SU-DHL-6 (cell line): ENCODE data around the gene RTN4.

Source experiments
- H2AFZ ChIP-seq: fragments of 200-600 bp; sonication (generic); 2 replicates; pipeline ENCODE4 v1.6.1; 2014; ENCODE audit warnings: low read depth, mild to moderate bottlenecking, moderate library complexity, mixed read lengths, antibody characterized with exemption, low read length; ENCODE audit not compliant: severe bottlenecking
- H3F3A ChIP-seq: fragments of 200-600 bp; shearing (Covaris generic); 2 replicates; pipeline ENCODE4 v1.6.0; 2016; ENCODE audit warnings: antibody characterized with exemption, mild to moderate bottlenecking; ENCODE audit not compliant: insufficient read depth
- H3K27ac ChIP-seq: fragments of 200-600 bp; sonication (generic); 2 replicates; pipeline ENCODE4 v1.5.1; 2016; ENCODE audit warnings: low read depth, mild to moderate bottlenecking, low read length, moderate library complexity, mixed read lengths
- H3K27me3 ChIP-seq: fragments of 200-600 bp; sonication (generic), shearing (Covaris generic); 2 replicates; pipeline ENCODE4 v1.6.0; 2014; ENCODE audit warnings: mild to moderate bottlenecking, low read length
- H3K36me3 ChIP-seq: fragments of 200-600 bp; sonication (generic); 2 replicates; pipeline ENCODE4 v1.6.1; 2014; ENCODE audit warnings: mild to moderate bottlenecking, low read length, mixed read lengths
- H3K4me2 ChIP-seq: fragments of 300-600, 200-600 bp; shearing (Covaris generic), sonication (generic); 2 replicates; pipeline ENCODE4 v1.6.0; 2014; ENCODE audit warnings: low read length, low read depth, mild to moderate bottlenecking; ENCODE audit not compliant: poor library complexity, severe bottlenecking
- H3K4me3 ChIP-seq: fragments of 200-600 bp; sonication (generic); 2 replicates; pipeline ENCODE4 v1.5.1; 2014; ENCODE audit warnings: antibody characterized with exemption, low read length, mild to moderate bottlenecking, mixed read lengths; ENCODE audit not compliant: insufficient read depth, poor library complexity, severe bottlenecking
- H3K79me2 ChIP-seq: fragments of 200-600 bp; sonication (generic); 2 replicates; pipeline ENCODE4 v1.6.1; 2014; ENCODE audit warnings: mild to moderate bottlenecking, low read length, moderate library complexity; ENCODE audit not compliant: insufficient read depth
- H3K9ac ChIP-seq: fragments of 200-600 bp; sonication (generic); 2 replicates; pipeline ENCODE4 v1.7.0; 2014; ENCODE audit warnings: mild to moderate bottlenecking, low read length
- H3K9me2 ChIP-seq: fragments of 200-600 bp; sonication (generic); replicated peaks from 2 replicates; pipeline ENCODE4 v1.6.1; 2014; ENCODE audit warnings: low read length; ENCODE audit not compliant: insufficient read depth
- H3K9me3 ChIP-seq: fragments of 200-600 bp; sonication (generic); 2 replicates; pipeline ENCODE4 v1.6.1; 2014; ENCODE audit warnings: low read length, mixed read lengths; ENCODE audit not compliant: insufficient read depth
- H4K20me1 ChIP-seq: fragments of 200-600 bp; sonication (generic); 2 replicates; pipeline ENCODE4 v1.6.1; 2014; ENCODE audit warnings: low read depth, mild to moderate bottlenecking, antibody characterized with exemption, low read length, moderate library complexity, mixed read lengths
- EZH2phosphoT487 ChIP-seq: fragments of 200-600 bp; sonication (generic), shearing (Covaris generic); conservative IDR thresholded peaks from 2 replicates; pipeline ENCODE4 v1.6.1; 2018; ENCODE audit warnings: mild to moderate bottlenecking, antibody characterized with exemption, low read length, moderate library complexity, mixed read lengths
- TF ChIP-seq, protein P1 (sequence below): fragments of 200-600 bp; sonication (generic); IDR thresholded peaks from one replicate; pipeline ENCODE4 v1.5.1; 2017; ENCODE audit warnings: antibody characterized with exemption, mild to moderate bottlenecking, low read length, moderate library complexity; ENCODE audit not compliant: insufficient read depth, poor library complexity, severe bottlenecking

RTN4 gene

DNA sequence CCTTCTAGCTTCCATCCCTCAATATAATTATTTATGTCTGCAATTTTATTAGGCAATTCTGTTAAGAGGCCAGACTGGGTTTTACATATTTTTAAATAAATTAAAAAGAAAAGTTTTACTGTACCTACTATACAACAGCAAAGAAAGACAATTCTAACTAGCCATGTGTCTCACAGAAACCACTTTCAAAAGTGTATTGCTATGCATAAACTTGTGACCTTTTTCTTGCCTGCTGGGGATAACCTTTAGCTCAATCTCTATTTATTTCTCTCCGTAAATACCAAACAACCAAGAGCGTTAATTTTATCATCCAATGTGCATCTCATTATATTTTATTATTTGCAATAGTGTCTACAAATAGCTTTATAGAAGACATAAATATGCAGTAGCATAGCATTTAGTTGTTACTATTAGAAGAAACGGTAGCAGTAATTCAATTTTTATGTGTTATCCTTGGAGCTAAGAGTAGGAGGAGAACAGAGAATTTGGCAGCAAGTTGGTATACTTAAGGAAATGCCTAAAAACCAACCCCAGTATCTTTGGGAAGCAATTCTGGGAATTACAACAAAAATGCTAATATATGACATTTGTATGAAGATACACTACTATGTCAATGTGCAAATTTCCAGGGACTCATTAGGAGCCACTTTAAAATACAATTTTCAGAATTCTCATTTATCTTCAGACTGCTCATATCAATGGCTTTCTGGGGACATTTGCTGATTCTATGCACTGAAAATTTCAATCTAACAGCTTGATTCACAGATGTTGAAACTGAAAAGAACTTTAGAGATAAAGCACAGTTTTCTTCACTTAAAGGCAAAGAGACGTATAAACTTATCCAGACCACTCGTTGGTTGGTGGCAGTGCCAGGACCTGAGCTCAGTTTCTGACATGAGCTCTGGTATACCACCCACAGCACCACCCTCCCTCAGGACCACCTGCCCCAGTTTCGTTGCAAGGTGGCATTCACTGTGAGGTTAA is 23.0 kb upstream of the RTN4 start:
- Histone ChIP-seq H3K36me3 (no peaks in the 10 kb centered on the region), H3K9ac (no peak overlapping the region), H3K4me3 (no peak overlapping the region), H4K20me1 (no peaks in the 10 kb centered on the region), H2AFZ (no peak overlapping the region), H3K9me2 (no peaks in the 10 kb centered on the region), H3K27me3 (no peaks in the 10 kb centered on the region), H3K79me2 (no peaks in the 10 kb centered on the region), H3K4me2 (no peak overlapping the region), H3F3A (no peaks in the 10 kb centered on the region), H3K9me3 (no peaks in the 10 kb centered on the region), H3K27ac (no peak overlapping the region)
- no peak for TF ChIP-seq EZH2phosphoT487
- TF ChIP-seq, protein P1, sequence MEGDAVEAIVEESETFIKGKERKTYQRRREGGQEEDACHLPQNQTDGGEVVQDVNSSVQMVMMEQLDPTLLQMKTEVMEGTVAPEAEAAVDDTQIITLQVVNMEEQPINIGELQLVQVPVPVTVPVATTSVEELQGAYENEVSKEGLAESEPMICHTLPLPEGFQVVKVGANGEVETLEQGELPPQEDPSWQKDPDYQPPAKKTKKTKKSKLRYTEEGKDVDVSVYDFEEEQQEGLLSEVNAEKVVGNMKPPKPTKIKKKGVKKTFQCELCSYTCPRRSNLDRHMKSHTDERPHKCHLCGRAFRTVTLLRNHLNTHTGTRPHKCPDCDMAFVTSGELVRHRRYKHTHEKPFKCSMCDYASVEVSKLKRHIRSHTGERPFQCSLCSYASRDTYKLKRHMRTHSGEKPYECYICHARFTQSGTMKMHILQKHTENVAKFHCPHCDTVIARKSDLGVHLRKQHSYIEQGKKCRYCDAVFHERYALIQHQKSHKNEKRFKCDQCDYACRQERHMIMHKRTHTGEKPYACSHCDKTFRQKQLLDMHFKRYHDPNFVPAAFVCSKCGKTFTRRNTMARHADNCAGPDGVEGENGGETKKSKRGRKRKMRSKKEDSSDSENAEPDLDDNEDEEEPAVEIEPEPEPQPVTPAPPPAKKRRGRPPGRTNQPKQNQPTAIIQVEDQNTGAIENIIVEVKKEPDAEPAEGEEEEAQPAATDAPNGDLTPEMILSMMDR, result no peak

- Histone ChIP-seq H3K36me3 (no peaks in the 10 kb centered on the region), H3K9me3 (no peaks in the 10 kb centered on the region), H3K4me3 (no peak overlapping the region), H4K20me1 (no peaks in the 10 kb centered on the region), H3K27ac (no peak overlapping the region), H3F3A (no peaks in the 10 kb centered on the region), H3K27me3 (no peaks in the 10 kb centered on the region), H3K4me2 (no peak overlapping the region), H2AFZ (no peak overlapping the region), H3K79me2 (no peaks in the 10 kb centered on the region), H3K9ac (no peak overlapping the region), H3K9me2 (no peaks in the 10 kb centered on the region)
- TF ChIP-seq, protein P1, result no peak
- TF ChIP-seq EZH2phosphoT487, result no peak
Measured at GRCh38 chr2:55063713-55064323, 13.6 kb upstream of the RTN4 start.

- no peaks in the 10 kb centered on the region for H3K27me3 ChIP-seq
- no peak overlapping the region for H3K4me2 ChIP-seq
- no peaks in the 10 kb centered on the region for H3F3A ChIP-seq
- H3K36me3 ChIP-seq, result no peaks in the 10 kb centered on the region
- no peaks in the 10 kb centered on the region for H3K9me3 ChIP-seq
- H2AFZ ChIP-seq, result no peak overlapping the region
- TF ChIP-seq EZH2phosphoT487, result no peak
- TF ChIP-seq, protein P1, result no peak
- H3K9me2 ChIP-seq, result no peaks in the 10 kb centered on the region
- no peak overlapping the region for H3K4me3 ChIP-seq
- H3K79me2 ChIP-seq, result no peaks in the 10 kb centered on the region
- H3K9ac ChIP-seq, result no peak overlapping the region
- no peak overlapping the region for H3K27ac ChIP-seq
- H4K20me1 ChIP-seq, result no peaks in the 10 kb centered on the region
Measured at GRCh38 chr2:55063226-55063625, 13.0 kb upstream of the RTN4 start.
